NCI-H146 treated with DMSO at 0.1 percent for 48 hours (cell line): ENCODE measurements around the gene POTEF.
"Not testable (repeated sequence)": the region's sequence is repeated elsewhere in the genome, so short reads cannot be mapped to it uniquely, and the experiment has no call there.

Experiments
- DNase-seq: peaks from one replicate; lab custom pipeline; 2025; ENCODE audit not compliant: unreplicated experiment; lab: John Stamatoyannopoulos, UW

POTEF gene

DNA sequence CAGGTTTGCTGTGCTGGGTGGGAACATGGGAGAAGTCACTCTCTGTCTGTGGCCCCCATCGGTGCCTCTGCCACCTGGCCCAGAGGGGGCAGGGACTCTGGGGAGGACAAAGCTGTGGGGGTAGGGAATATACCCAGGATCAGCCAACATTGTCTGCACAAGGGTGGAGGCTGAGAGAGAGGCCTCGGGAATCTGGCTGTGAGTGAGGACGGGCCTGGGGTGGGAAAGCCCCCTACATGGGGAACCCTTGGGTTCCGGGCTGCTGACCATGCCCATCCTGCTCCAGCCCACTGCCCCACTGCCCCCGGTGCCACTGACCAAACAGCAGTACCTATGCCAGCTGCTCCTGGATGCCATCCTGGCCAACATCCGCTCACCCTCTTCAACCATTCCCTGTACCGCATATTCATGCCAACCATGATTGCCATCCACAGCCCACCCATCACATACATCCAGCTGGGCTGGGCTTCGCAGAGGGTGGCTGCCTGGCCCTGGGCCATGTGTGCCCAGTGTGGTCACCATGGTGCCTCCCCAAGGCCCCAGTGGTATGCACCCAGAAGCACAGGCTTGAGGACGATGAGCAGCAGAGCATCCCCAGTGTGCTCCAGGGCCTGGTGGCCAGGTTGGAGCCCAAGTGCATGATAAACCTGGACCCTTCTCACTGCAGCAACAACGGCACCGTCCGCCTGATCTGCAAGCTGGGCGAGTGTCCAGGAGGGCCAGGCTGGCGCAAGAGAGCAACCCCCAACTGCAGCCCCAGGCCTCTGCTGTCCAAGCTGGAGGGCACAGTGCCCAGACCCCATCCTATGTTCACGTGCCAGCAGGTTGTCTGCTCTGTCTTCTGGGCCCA is 6.9 kb upstream of the POTEF start:
- DNase-seq, result no peak

DNA sequence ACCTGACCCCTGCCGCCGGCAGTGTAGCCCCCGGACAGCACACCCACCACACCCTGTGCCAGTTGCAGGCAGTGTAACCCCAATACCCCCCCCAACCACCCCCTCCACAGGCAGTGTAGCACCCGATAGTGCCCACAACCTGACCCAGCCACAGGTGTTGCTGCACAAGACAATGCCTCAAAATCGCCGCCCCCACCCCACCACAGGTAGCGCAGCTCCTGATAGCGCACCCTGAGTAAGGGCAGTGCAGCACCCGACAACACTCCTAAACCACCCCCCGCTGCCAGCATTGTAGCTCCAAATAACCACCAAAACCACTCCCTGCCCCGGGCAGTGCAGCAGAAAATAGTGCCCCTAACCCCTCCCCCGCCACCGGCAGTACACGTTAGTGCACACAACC is 558 bp downstream of the POTEF start:
- not testable (repeated sequence) for DNase-seq

DNA sequence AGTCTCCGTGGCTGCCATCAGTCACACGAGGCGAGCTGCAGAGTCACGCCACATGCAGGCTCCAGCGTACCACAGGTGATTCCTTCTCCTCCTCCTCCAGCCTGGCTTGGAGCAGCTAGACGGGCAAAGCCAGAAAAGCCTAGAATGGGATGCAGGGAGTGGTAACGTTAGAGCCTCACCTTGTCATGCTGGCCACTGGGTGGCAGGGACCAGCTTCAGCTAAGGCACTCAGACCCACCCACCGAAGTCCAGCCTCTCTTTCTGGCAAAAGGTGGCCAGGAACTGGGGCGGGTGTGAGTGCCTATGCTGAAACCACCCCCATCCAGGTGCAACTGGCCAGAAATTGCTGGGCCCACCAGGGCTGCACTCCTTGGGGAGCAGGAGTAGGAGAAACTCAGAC is 1.3 kb downstream of the POTEF start:
- DNase-seq, result not testable (repeated sequence)

DNA sequence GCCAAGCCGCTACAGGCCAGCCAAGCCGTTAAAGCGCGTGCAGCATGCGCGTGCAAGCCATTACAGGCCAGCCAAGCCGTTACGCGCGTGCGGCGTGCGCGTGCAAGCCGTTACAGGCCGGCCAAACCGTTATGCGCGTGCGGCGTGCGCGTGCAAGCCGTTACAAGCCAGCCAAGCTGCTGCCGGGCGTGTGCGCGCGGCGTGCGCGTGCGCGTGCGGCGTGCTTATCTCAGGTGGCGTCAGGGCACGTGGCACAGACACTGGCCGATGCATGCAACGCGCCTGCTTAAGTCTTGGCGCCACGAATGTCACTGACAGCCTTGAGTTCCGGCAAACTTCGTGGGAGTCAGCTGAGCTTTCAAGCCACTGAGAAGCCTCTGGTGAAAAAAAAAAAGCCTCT is 8.1 kb downstream of the POTEF start:
- DNase-seq, result not testable (repeated sequence)

DNA sequence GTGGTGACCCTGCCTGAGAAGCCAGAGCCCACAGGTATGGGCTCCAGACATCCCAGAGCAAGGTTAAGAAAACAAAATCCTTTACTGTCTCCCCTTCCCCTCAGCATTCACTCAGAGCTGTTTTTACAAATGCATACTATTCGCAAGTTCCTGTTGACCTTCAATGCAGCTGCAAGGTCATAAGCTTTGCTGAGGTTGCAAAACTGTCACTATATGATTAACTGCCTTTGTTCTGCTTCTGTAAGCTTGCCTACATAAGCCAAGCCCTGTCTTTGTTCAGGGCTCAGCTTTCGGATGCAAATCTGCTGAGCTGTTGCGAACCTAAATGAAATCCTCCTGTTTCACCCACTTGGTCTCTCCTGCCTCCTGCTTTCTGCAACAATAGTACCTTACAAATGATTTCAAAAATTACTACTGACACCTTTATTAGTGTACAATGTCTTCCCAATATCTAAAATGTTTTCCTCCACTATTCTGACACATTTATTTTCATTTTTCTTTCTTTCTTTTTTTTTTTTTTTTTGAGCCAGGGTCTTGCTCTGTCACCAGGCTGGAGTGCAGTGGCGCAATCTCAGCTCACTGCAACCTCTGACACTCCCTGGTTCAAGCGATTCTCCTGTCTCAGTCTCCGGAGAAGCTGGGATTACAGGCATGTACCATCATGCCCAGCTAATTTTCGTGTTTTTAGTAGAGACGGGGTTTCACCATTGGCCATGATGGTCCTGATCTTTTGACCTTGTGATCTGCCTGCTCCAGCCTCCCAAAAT is 26.2 kb downstream of the POTEF start:
- not testable (repeated sequence) for DNase-seq

DNA sequence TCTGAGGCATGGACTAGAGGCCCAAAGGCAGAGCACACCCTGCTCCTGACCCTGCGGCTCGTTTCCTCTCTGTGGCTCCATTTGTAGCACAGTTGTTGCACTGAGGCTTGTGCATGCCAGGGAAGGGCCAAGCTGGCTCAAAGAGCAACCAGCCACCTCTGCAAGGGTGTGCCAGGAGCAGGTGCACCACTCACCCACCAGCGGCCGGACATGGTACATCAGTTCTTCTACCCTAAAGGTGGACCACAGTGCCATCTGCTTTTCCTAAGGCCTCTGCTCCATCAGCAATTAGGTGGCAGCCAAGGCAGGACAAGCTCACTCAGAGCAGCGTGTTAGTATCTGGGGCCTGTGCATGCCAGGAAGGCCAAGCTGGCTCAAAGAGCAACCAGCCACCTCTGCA is 66.4 kb downstream of the POTEF start:
- not testable (repeated sequence) for DNase-seq

DNA sequence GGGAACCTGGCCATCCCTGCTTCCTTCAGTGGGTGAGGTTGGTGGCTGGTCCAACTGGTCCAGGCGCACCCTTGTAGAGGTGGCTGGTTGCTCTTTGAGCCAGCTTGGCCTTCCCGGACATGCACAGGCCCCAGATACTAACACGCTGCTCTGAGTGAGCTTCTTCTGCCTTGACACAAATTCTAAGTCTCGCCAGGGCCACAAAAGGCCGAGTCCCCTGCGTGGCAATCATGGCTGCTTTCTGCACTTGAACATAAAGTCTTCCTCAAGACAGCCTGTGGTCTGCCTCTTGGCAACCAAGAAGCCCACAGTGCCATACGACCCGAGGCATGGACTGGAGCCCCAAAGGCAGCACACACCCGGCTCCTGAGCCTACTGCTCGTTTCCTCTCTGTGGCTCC is 69.0 kb downstream of the POTEF start:
- not testable (repeated sequence) for DNase-seq

DNA sequence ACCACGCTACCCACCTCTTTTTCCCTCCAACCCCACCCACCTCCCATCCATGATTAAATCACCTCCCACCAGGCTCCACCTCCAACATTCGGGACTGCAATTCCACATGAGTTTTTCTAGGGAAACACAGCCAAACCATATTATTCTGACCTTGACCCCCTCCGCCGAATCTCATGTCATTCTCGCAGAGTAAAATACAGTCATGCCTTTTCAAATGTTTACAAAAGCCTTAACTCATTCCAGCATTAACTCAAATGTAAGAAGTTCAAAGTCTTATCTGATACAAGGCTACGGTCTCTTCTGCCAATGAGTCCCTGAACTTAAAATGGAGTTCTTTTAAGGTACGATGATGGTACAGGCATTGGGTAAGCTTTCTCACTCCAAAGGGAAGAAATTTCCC is 72.7 kb downstream of the POTEF start:
- DNase-seq, result not testable (repeated sequence)

DNA sequence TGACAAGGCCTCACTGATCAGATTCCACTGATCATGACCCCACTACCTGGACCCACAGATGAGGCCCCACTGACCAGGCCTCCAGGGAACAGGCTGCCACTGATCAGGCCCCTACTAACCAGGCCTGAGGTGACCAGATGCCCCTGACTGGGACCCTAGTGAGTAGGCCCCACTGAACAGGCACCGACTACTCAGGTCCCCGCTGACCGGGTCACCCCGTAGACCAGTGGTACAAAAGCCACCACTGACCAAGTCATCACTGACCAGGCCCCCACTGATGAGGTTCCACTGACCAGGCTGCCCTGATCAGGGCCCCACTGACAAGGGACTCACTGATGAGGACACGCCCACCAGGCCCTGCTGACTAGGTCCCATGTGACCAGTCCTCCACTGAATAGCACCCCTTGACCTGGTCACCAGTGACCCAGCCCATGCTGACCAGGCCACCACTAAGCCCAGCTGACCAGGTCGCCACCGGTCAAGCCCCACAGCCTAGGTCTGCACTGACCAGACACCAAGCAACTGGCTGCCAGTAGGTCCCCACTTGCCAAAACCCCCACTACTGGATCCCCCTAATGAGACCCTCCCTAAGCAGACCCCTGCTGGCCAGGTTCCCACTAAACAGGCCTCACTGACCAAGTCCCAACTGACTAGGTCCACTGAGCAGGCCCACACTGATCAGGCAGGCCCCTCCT is 75.7 kb downstream of the POTEF start:
- DNase-seq, result not testable (repeated sequence)

DNA sequence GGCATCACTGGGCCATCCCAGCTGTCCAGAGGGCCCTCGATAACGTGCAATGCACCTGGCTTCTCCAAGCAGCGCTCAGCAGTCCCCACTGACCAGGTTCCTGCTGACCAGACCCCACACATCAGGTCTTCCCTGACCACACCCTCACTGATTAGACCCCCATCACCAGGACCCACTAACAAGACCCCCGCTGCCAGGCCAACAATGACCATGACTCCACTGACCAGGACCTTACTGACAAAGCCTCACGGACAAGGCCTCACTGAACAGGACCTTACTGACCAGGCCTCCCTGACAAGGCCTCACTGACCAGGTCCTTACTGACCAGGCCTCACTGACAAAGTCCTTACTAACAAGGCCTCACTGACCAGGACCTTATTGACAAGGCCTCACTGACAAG is 76.6 kb downstream of the POTEF start:
- not testable (repeated sequence) for DNase-seq

DNA sequence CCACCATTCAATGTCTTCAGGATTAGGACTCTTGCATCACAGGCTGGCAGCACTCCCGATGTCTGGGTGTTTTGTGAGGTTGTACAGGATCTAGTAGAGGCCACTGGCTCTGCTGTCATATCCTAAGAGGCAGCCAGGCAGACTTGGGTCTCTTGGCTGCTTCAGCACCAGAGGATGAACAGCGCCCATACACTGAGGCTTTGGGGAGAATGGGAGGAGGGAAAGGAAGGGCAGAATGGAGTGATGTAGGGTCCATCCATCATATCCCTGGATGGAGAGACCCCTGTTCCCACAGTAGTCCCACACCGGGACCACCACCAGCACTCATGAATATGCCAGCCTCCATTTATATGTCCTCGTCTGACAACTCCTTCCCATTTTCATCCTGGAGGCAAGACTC is 80.6 kb downstream of the POTEF start:
- not testable (repeated sequence) for DNase-seq

DNA sequence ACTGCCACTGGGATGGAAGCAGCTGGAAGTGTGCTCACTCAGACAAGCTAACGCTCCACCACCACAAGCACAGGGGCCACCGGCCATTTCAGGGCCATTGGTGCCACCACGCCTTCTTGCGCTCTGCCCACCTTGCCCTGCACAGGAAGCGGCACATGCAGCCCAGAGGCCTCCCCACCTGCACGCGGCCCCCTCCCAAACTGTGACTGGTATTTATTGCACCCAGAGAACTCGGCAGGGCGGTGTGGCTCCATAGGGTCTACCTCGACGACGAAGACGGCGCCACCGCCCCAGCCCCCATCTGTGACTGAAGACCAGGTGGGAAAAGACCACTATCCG is 90.8 kb downstream of the POTEF start:
- not testable (repeated sequence) for DNase-seq

DNA sequence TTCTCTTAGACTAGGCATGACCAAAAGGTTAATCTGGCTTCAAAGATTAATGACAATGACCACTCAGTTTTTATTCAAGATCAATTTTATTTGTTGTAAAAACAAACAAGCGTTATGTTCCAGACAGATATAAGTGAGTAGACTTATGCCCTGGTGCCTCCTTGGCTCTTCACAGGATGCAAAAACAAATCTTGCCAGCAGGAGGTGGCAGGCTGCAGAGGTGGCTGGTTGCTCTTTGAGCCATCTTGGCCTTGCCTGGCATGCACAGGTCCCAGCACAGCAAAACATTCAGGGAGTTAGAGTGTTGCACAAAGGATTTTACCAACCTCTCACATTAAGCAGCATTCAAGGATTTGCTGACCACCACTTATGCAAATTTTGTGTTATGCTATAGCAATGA is 103.1 kb downstream of the POTEF start:
- DNase-seq, result not testable (repeated sequence)
